NCI-H82 treated with DMSO at 0.1 percent for 48 hours (cell line): ENCODE measurements around the gene MYOZ3.
A peak's percentile ranks its signal among the peaks of the same experiment; 100 is the strongest.

ENCODE experiments used
- DNase-seq: peaks from one replicate; lab custom pipeline; 2025; ENCODE audit not compliant: unreplicated experiment; lab: John Stamatoyannopoulos, UW

The MYOZ3 gene

DNA sequence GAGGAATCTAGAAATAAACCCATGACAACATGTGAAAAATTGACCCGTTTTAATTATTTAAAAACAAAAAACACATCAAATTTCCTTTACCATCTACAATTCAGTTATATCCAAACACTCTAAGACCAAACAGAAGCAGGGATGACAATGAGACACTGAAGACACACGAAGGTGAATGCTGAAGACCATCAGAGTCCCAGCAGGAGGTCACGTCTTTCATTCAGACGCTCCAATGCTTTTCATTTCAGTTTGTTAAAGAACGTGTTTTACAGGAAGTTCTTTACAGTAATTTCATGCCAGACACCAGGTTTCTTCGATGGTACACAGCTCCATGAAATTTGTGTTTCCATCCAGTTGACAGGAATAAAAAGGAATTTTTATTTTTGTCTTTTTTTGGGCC is 29.7 kb downstream of the MYOZ3 start:
- no peak for DNase-seq

DNA sequence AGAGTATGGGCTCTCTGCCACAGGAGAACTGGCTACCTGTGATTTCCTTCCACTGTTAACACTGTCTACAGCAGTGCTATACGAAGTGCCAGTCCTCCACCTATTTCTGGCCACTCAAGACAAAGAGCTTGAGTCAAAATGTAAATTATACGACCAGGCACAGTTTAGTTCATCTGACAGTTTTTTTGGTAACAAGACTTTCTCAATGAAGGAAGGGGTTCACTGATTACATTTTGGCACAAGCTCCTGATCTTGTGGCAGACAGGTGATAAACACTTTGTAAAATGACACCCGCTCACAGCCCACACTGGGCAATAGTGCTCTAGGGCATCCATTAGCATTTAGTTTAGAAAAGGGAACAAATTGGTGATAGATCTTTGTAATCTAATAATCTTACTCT is 31.2 kb downstream of the MYOZ3 start:
- no peak for DNase-seq

DNA sequence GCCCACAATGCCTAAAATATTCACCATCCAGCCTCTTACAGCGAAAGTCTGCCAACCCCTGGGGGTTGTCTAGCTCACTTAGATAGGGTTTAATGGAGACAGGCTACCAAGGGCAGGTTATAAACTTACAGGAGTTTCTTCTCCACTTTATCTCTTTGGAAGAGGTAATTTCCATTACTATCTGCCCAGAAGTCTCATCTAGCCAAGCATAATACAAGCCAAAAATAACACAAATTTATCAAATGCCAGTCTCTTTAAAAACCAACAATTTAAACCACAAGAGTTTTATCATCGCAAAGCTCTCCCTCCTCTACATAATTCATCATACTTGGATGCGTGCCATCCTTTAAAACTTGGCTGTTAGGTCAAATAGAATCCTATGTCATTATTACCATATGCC is 33.6 kb downstream of the MYOZ3 start:
- no peak for DNase-seq

DNA sequence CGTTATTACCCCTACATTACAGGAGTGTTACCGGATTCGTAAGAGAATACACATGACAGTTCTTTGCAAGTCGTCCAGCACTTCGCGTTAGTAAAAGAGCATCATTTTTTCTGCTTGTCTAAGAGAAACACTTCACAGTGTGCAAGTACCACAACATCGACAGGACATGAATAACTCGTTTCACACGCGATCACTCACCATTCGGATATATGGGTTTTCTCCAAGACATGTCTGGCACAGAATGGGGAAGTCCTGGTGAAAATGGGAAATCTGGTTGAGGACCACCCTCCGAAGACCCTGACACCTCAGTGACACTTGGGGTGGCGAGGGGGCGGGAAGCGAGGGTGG is 39.2 kb downstream of the MYOZ3 start:
- DNase-seq, result no peak

DNA sequence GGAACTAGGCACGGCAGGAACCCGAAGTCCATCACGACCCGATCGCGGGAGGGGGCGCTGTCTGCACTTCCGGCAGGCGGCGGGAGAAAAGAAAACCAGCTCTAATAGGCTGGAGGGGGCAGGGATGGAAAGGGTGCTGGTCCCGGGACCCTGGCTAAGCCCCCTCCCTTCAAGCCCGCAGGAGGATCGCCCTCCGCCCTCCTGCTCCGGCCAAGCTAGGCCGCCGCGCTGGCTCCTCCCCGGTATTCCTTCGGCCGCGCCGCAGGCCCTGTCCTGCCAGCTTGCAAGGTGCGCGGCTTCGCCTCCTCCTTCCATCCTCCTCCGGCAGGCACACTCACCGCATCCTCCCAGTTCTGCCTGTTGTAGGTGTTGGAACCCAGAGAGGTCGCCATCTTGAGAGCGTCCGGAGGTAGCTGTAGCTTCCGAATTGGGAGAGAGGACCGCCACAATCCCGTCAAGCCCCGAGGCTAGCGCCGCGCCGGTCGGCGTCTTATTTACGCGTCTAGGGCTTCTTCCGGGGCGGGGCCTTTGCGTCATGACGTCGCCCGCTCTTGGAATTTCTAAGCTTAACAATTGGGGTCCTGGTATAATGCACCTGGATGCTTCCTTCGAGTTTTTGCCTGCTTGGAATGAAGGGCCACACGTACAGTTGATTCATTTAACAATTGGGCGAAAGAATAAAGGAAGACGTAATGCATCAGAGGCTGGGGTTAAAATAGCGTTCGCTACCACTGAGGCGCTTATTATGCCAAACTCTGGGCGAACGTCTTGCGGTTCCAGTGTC is 39.7 kb downstream of the MYOZ3 start, which contains the start of gene RBM22:
TSS of gene RBM22 (minus strand) at position 469 of the 784 bp plus-strand sequence. CDS start at position 392, 77 bp downstream.
- DNase-seq, result peak; percentile 56

DNA sequence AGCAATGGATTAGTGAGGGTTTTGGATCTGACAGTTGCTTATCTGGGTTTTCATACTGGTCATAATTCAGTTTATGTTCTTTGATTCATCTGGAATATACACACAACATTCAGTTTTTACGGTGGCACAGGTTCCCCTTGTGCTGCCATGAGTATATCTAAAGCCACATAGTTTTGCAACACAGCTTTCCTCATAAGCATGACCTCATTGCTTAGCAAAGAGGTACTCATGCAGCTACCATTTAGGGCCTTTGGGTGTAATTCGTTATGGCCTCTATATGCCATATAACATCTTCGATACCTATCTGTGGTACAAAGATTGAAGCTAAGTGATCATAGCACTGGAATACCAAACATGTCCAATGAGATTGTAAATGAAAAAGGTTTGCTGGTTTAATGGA is 42.7 kb downstream of the MYOZ3 start:
- no peak for DNase-seq

DNA sequence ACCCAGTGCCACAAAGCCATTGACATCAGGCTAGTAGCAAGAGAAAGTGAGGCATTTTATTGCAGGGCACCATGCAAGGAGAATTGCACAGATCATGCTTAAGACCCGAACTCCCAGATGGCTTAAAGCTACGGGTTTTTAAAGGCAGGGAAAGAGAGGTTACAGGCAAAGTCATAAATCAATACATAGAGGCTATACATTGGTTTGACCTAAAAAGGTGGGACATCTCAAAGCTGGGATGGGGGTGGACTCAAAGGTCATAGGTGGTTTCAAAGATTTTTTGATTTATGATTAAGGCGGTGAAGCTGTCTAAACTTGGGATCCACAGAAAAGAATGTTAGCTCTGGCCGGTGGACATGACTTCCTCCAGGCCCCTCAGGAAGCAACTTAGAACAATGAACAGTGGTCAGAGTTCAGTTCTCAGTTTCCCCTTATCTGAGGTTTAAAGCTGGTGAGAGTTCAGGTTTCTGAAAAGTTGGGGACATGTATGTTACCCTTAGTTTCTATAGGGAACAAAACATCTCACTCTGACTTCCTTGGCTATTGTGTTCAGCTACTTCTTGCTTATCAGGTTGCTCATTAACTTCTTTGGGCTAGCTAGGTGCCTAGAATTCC is 45.8 kb downstream of the MYOZ3 start:
- no peak for DNase-seq

DNA sequence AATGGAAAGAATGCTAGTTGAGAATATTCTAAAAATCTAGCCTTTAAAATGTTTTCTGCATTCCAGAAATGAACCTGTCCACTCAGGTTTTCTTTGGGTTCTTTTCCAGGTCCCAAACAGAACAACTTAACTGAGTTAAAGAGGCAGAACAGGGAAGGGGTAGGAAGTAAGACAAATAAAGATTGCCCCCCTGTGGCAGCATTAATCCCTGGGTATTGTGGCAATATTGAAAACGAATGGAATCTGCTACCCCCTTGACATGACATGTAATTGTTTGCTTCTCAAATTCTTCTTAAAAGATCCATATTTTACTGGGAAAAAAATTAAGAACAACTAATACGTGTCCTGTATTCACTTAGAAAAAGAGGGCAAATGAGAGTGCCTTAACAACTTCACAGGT is 49.1 kb downstream of the MYOZ3 start:
- no peak for DNase-seq

DNA sequence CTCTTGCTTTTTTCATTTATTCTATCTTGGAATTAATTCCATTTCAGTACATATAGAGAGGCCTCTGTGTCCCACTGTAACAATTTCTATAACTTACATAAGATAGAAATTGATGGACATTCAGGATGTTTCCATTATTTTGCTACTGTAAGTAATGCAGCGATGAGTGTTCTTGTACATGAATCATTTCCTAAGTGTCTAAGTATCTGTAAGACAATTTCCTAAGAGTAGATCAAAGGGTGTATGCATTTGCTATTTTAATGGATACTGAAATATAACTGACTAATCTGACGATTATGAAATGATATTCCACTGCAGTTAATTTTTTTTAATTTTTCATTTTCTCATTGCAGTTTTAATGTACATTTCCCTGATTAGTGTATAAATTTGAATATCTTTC is 62.8 kb downstream of the MYOZ3 start:
- DNase-seq, result no peak
